HEK293 (cell line): ENCODE measurements around the gene CLDN18.

ENCODE experiments used
- KLF7 ChIP-seq: fragments of 450-650 bp; formaldehyde crosslinking; IDR thresholded peaks from 2 replicates; pipeline ENCODE4 v1.5.1; 2016; ENCODE audit warnings: missing biosample characterization, missing genetic modification characterization, borderline replicate concordance
- OVOL3 ChIP-seq: fragments of 450-650 bp; formaldehyde crosslinking; IDR thresholded peaks from 2 replicates; pipeline ENCODE4 v1.5.1; 2016; ENCODE audit warnings: missing biosample characterization, missing genetic modification characterization
- YY1 ChIP-seq: fragments of 450-650 bp; formaldehyde crosslinking; IDR thresholded peaks from 2 replicates; pipeline ENCODE4 v1.5.1; 2018; ENCODE audit warnings: missing biosample characterization, missing genetic modification characterization
- YY2 ChIP-seq: fragments of 450-650 bp; formaldehyde crosslinking; IDR thresholded peaks from 2 replicates; pipeline ENCODE4 v1.5.1; 2016; ENCODE audit warnings: missing biosample characterization, missing genetic modification characterization
- ZBTB11 ChIP-seq: fragments of 450-650 bp; formaldehyde crosslinking; conservative IDR thresholded peaks from 2 replicates; pipeline ENCODE4 v1.5.1; 2016; ENCODE audit warnings: low read depth, missing biosample characterization, missing genetic modification characterization
- ZFP3 ChIP-seq: fragments of 450-650 bp; formaldehyde crosslinking; IDR thresholded peaks from 2 replicates; pipeline ENCODE4 v1.5.1; 2016; ENCODE audit warnings: low read depth, missing biosample characterization, missing genetic modification characterization
- ZNF114 ChIP-seq: fragments of 450-650 bp; formaldehyde crosslinking; IDR thresholded peaks from 2 replicates; pipeline ENCODE4 v1.5.0; 2017; ENCODE audit warnings: missing biosample characterization, missing genetic modification characterization
- ZNF133 ChIP-seq: fragments of 450-650 bp; formaldehyde crosslinking; IDR thresholded peaks from 2 replicates; pipeline ENCODE4 v1.5.1; 2016; ENCODE audit warnings: missing biosample characterization, missing genetic modification characterization
- ZNF155 ChIP-seq: fragments of 450-650 bp; formaldehyde crosslinking; IDR thresholded peaks from 2 replicates; pipeline ENCODE4 v1.5.1; 2016; ENCODE audit warnings: missing biosample characterization, missing genetic modification characterization
- ZNF174 ChIP-seq: fragments of 450-650 bp; formaldehyde crosslinking; IDR thresholded peaks from 2 replicates; pipeline ENCODE4 v1.5.0; 2017; ENCODE audit warnings: missing biosample characterization, mild to moderate bottlenecking, missing genetic modification characterization
- ZNF184 ChIP-seq: fragments of 450-650 bp; IDR thresholded peaks from 2 replicates; pipeline ENCODE4 v1.5.1; 2018; ENCODE audit warnings: missing biosample characterization, mild to moderate bottlenecking, missing genetic modification characterization
- ZNF23 ChIP-seq: fragments of 450-650 bp; formaldehyde crosslinking; IDR thresholded peaks from 2 replicates; pipeline ENCODE4 v1.5.1; 2016; ENCODE audit warnings: missing biosample characterization, missing genetic modification characterization, borderline replicate concordance
- ZNF335 ChIP-seq: fragments of 450-650 bp; formaldehyde crosslinking; conservative IDR thresholded peaks from 2 replicates; pipeline ENCODE4 v1.5.1; 2016; ENCODE audit warnings: missing biosample characterization, missing genetic modification characterization
- ZNF37A ChIP-seq: fragments of 450-650 bp; IDR thresholded peaks from 2 replicates; pipeline ENCODE4 v1.5.1; 2018; ENCODE audit warnings: missing biosample characterization, missing genetic modification characterization
- ZNF501 ChIP-seq: fragments of 450-650 bp; formaldehyde crosslinking; IDR thresholded peaks from 2 replicates; pipeline ENCODE4 v1.5.1; 2016; ENCODE audit warnings: missing biosample characterization, missing genetic modification characterization
- ZNF549 ChIP-seq: fragments of 450-650 bp; IDR thresholded peaks from 2 replicates; pipeline ENCODE4 v1.5.1; 2018; ENCODE audit warnings: missing biosample characterization, missing genetic modification characterization, mild to moderate bottlenecking, inconsistent platforms, moderate library complexity
- ZNF571 ChIP-seq: fragments of 450-650 bp; formaldehyde crosslinking; IDR thresholded peaks from 2 replicates; pipeline ENCODE4 v1.5.0; 2017; ENCODE audit warnings: missing biosample characterization, missing genetic modification characterization
- ZNF610 ChIP-seq: fragments of 450-650 bp; formaldehyde crosslinking; IDR thresholded peaks from 2 replicates; pipeline ENCODE4 v1.5.1; 2016; ENCODE audit warnings: missing biosample characterization, missing genetic modification characterization, borderline replicate concordance
- ZNF623 ChIP-seq: fragments of 450-650 bp; formaldehyde crosslinking; IDR thresholded peaks from 2 replicates; pipeline ENCODE4 v1.5.1; 2016; ENCODE audit warnings: missing biosample characterization, missing genetic modification characterization
- ZNF639 ChIP-seq: fragments of 450-650 bp; formaldehyde crosslinking; IDR thresholded peaks from 2 replicates; pipeline ENCODE4 v1.5.1; 2016; ENCODE audit warnings: missing biosample characterization, missing genetic modification characterization
- ZNF677 ChIP-seq: fragments of 450-650 bp; IDR thresholded peaks from 2 replicates; pipeline ENCODE4 v1.5.0; 2018; ENCODE audit warnings: missing biosample characterization, mild to moderate bottlenecking, missing genetic modification characterization, moderate library complexity
- ZNF692 ChIP-seq: fragments of 450-650 bp; formaldehyde crosslinking; IDR thresholded peaks from 2 replicates; pipeline ENCODE4 v1.5.1; 2016; ENCODE audit warnings: missing biosample characterization, missing genetic modification characterization
- ZNF791 ChIP-seq: fragments of 450-650 bp; formaldehyde crosslinking; IDR thresholded peaks from 2 replicates; pipeline ENCODE4 v1.5.1; 2016; ENCODE audit warnings: missing biosample characterization, missing genetic modification characterization
- ZXDB ChIP-seq: fragments of 450-650 bp; formaldehyde crosslinking; IDR thresholded peaks from 2 replicates; pipeline ENCODE4 v1.5.1; 2016; ENCODE audit warnings: missing biosample characterization, missing genetic modification characterization
- TF ChIP-seq, protein P1 (sequence below): fragments of 450-650 bp; formaldehyde crosslinking; IDR thresholded peaks from 2 replicates; pipeline ENCODE4 v1.5.1; 2016; ENCODE audit warnings: missing biosample characterization, missing genetic modification characterization
- TF ChIP-seq, protein P2 (sequence below): fragments of 450-650 bp; formaldehyde crosslinking; IDR thresholded peaks from 2 replicates; pipeline ENCODE4 v1.5.1; 2017; ENCODE audit warnings: missing biosample characterization, missing genetic modification characterization
- TF ChIP-seq, protein P3 (sequence below): fragments of 450-650 bp; formaldehyde crosslinking; IDR thresholded peaks from 2 replicates; pipeline ENCODE4 v1.5.1; 2016; ENCODE audit warnings: missing biosample characterization, missing genetic modification characterization, borderline replicate concordance

Gene CLDN18

DNA sequence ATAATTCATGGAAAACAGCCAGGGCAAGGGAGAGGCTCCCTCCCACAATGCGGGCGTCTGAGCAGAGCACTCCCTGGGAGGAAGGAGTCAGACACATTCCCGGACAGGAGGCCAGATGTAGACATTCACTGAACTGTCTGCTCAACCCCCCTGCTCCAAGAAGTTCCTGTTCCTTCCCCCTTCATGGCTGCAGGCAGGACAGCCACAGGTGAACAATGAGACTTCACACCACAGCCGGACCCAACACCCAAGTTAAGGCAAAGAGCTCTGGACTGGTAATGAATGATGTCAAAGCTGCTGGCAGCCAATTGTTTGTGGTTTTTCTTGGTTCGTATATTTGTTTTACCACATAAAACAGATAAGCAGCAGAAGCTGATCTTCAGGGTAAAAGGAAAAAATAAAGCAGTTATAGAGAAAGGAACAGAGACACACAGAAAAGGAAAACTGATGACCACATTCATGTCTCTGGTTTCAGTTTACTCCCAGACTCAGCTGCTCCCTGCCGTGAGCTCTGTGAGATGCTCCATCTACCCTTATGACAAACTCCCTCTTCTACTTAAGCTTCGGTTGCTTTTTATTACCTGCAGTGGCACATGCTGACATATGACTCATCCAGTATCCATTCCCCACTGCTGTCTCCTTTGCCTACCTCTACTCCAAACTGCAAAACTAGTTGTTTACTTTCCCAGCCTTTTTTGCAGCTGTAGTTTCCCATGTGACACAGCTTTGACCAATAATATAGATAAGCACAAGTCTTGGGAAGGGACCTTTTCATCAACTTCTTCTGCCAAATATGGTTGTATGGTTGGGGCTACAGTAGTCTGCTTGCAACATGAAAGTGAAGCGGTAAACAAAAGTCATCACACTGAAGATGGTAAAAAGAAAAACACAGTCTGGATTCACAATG is 72.4 kb downstream of the CLDN18 start (continued):
- TF ChIP-seq ZNF677 (tag by site-specific recombination) (no peak), YY2 (tag by site-specific recombination) (no peak), ZNF610 (no peak), ZNF639 (tag by site-specific recombination) (peak; percentile 89), ZNF549 (tag by site-specific recombination) (no peak), ZNF37A (tag by site-specific recombination) (no peak; the same call in 1 of the 2 replicates), ZNF114 (tag by site-specific recombination) (no peak), ZBTB11 (tag by site-specific recombination) (no peak), ZNF174 (tag by site-specific recombination) (no peak), YY1 (tag by site-specific recombination) (no peak), OVOL3 (tag by site-specific recombination) (no peak), ZXDB (tag by site-specific recombination) (peak; percentile 81), ZNF184 (tag by site-specific recombination) (no peak; the same call in 1 of the 2 replicates), ZNF155 (tag by site-specific recombination) (no peak), ZNF791 (tag by site-specific recombination) (no peak), KLF7 (tag by site-specific recombination) (no peak), ZNF133 (tag by site-specific recombination) (no peak), ZNF335 (tag by site-specific recombination) (no peak), ZNF23 (tag by site-specific recombination) (no peak), ZFP3 (tag by site-specific recombination) (no peak), ZNF692 (tag by site-specific recombination) (peak; percentile 75), ZNF501 (tag by site-specific recombination) (no peak), ZNF623 (tag by site-specific recombination) (no peak), ZNF571 (no peak)
- TF ChIP-seq, protein P1, sequence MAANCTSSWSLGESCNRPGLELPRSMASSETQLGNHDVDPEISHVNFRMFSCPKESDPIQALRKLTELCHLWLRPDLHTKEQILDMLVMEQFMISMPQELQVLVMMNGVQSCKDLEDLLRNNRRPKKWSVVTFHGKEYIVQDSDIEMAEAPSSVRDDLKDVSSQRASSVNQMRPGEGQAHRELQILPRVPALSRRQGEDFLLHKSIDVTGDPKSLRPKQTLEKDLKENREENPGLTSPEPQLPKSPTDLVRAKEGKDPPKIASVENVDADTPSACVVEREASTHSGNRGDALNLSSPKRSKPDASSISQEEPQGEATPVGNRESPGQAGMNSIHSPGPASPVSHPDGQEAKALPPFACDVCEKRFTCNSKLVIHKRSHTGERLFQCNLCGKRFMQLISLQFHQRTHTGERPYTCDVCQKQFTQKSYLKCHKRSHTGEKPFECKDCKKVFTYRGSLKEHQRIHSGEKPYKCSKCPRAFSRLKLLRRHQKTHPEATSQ (tag by site-specific recombination): peak; percentile 73; the same call in 1 of the 2 replicates
- TF ChIP-seq, protein P2, sequence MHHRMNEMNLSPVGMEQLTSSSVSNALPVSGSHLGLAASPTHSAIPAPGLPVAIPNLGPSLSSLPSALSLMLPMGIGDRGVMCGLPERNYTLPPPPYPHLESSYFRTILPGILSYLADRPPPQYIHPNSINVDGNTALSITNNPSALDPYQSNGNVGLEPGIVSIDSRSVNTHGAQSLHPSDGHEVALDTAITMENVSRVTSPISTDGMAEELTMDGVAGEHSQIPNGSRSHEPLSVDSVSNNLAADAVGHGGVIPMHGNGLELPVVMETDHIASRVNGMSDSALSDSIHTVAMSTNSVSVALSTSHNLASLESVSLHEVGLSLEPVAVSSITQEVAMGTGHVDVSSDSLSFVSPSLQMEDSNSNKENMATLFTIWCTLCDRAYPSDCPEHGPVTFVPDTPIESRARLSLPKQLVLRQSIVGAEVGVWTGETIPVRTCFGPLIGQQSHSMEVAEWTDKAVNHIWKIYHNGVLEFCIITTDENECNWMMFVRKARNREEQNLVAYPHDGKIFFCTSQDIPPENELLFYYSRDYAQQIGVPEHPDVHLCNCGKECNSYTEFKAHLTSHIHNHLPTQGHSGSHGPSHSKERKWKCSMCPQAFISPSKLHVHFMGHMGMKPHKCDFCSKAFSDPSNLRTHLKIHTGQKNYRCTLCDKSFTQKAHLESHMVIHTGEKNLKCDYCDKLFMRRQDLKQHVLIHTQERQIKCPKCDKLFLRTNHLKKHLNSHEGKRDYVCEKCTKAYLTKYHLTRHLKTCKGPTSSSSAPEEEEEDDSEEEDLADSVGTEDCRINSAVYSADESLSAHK (tag by site-specific recombination): peak; percentile 48; the same call in 1 of the 2 replicates
- TF ChIP-seq, protein P3, sequence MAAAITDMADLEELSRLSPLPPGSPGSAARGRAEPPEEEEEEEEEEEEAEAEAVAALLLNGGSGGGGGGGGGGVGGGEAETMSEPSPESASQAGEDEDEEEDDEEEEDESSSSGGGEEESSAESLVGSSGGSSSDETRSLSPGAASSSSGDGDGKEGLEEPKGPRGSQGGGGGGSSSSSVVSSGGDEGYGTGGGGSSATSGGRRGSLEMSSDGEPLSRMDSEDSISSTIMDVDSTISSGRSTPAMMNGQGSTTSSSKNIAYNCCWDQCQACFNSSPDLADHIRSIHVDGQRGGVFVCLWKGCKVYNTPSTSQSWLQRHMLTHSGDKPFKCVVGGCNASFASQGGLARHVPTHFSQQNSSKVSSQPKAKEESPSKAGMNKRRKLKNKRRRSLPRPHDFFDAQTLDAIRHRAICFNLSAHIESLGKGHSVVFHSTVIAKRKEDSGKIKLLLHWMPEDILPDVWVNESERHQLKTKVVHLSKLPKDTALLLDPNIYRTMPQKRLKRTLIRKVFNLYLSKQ: no peak
